H1 (cell line): ENCODE measurements around the gene USP54. TPM values are rescaled to one million over a fixed set of nuclear protein-coding genes. Genes with fewer than 3 reads are reported as not detected.
"Not testable (repeated sequence)": the region's sequence is repeated elsewhere in the genome, so short reads cannot be mapped to it uniquely, and the experiment has no call there.

Experiments
- CTCF ChIA-PET: fragments of 300-600 bp; sonication (Branson Sonifier 250); formaldehyde crosslinking; loops from one replicate; lab custom pipeline; 2021; ENCODE audit not compliant: partially characterized antibody; lab: Charles Lee
- POLR2A ChIA-PET: fragments of 300-600 bp; sonication (Branson Sonifier 250); formaldehyde crosslinking; loops from one replicate; lab custom pipeline; 2021; ENCODE audit warnings: inconsistent platforms; ENCODE audit not compliant: partially characterized antibody; lab: Charles Lee
- DNase-seq, 2 experiments: peaks; one replicate each; pipeline versions ENCODE4 v3.0.0 to v3.0.0-alpha.2; 2010 to 2022; ENCODE audit warnings: low spot score in 2 of 2, low read depth in 1 of 2, mixed read lengths in 1 of 2
- FAIRE-seq: peaks from 2 replicates; lab custom pipeline; 2011; peaks lifted over from hg19 to GRCh38; lab: Jason Lieb, UNC
- H2AFZ ChIP-seq: 2 replicates; pipeline ENCODE4 v1.8.1; 2012; ENCODE audit warnings: low read length, inconsistent platforms
- H2AK5ac ChIP-seq: 2 replicates; pipeline ENCODE4 v1.6.1; 2013; ENCODE audit warnings: low read depth, low read length
- H2BK120ac ChIP-seq: replicated peaks from 2 replicates; pipeline ENCODE3; 2013; ENCODE audit warnings: low read depth, low read length, inconsistent platforms
- H2BK12ac ChIP-seq: 2 replicates; pipeline ENCODE4 v1.6.1; 2013; ENCODE audit warnings: low read depth, low read length
- H2BK15ac ChIP-seq: 2 replicates; pipeline ENCODE4 v1.6.1; 2013; ENCODE audit warnings: low read length
- H2BK20ac ChIP-seq: 2 replicates; pipeline ENCODE4 v1.6.1; 2013; ENCODE audit warnings: low read length
- H2BK5ac ChIP-seq: 2 replicates; pipeline ENCODE4 v1.6.1; 2013; ENCODE audit warnings: low read depth, low read length
- H3K14ac ChIP-seq: 2 replicates; pipeline ENCODE4 v1.6.1; 2013; ENCODE audit warnings: inconsistent platforms; ENCODE audit not compliant: insufficient read length
- H3K18ac ChIP-seq: 2 replicates; pipeline ENCODE4 v1.6.1; 2013; ENCODE audit warnings: low read length; ENCODE audit errors: extremely low read depth
- H3K23ac ChIP-seq: 2 replicates; pipeline ENCODE4 v1.6.1; 2013; ENCODE audit warnings: inconsistent platforms; ENCODE audit not compliant: insufficient read length
- H3K23me2 ChIP-seq: 2 replicates; pipeline ENCODE4 v1.6.1; 2013; ENCODE audit warnings: low read depth, low read length
- H3K27ac ChIP-seq: 2 replicates; pipeline ENCODE4 v1.6.1; 2011; ENCODE audit warnings: low read depth, low read length, inconsistent platforms
- H3K27me3 ChIP-seq, 4 experiments: replicated peaks in 1 of 4; 1 replicate in 1 of 4; 2 replicates in 3 of 4; pipeline versions ENCODE4 v1.6.1 to v1.8.1; 2011 to 2013; ENCODE audit warnings: low read length in 3 of 4, mild to moderate bottlenecking in 3 of 4, inconsistent platforms in 2 of 4, mixed read lengths in 2 of 4, moderate library complexity in 1 of 4; ENCODE audit not compliant: control insufficient read depth in 3 of 4, insufficient read depth in 3 of 4; ENCODE audit errors: extremely low read depth in 1 of 4
- H3K36me3 ChIP-seq, 4 experiments: 2 replicates each; pipeline versions ENCODE4 v1.6.1 to v1.8.1; 2011 to 2013; ENCODE audit warnings: mild to moderate bottlenecking in 4 of 4, low read length in 3 of 4, moderate library complexity in 2 of 4, control low read depth in 1 of 4, inconsistent platforms in 1 of 4; ENCODE audit not compliant: insufficient read depth in 4 of 4, control insufficient read depth in 2 of 4
- H3K4ac ChIP-seq: replicated peaks from 2 replicates; pipeline ENCODE3; 2013; ENCODE audit warnings: low read length, low read depth, mixed read lengths, inconsistent platforms; ENCODE audit not compliant: insufficient read length
- H3K4me1 ChIP-seq, 4 experiments: replicated peaks in 1 of 4; 1 replicate in 1 of 4; 2 replicates in 3 of 4; pipeline versions ENCODE4 v1.6.1 to v1.8.1; 2011 to 2013; ENCODE audit warnings: low read length in 3 of 4, inconsistent platforms in 2 of 4, mixed read lengths in 1 of 4; ENCODE audit not compliant: insufficient read depth in 4 of 4, control insufficient read depth in 3 of 4
- H3K4me2 ChIP-seq, 2 experiments: 2 replicates each; pipeline versions ENCODE4 v1.6.1 to v1.8.1; 2011 to 2013; ENCODE audit warnings: low read depth in 2 of 2, low read length in 2 of 2, control low read depth in 1 of 2, inconsistent platforms in 1 of 2, mild to moderate bottlenecking in 1 of 2; ENCODE audit not compliant: insufficient read depth in 1 of 2
- H3K4me3 ChIP-seq, 4 experiments: fragments of 200-600, 300-600 bp in 1 of 4; sonication (generic), shearing (Covaris generic), sonication (Bioruptor Twin) in 1 of 4; 2 replicates each; pipeline versions ENCODE4 v1.5.1 to v1.8.1; 2011 to 2016; ENCODE audit warnings: low read length in 4 of 4, low read depth in 3 of 4, control low read depth in 2 of 4, inconsistent platforms in 2 of 4, mild to moderate bottlenecking in 2 of 4, mixed read lengths in 1 of 4, moderate library complexity in 1 of 4; ENCODE audit not compliant: insufficient read depth in 2 of 4; ENCODE audit errors: extremely low read depth in 1 of 4
- H3K56ac ChIP-seq: replicated peaks from 2 replicates; pipeline ENCODE3; 2013; ENCODE audit warnings: low read depth, mild to moderate bottlenecking, mixed read lengths, low read length, inconsistent platforms; ENCODE audit not compliant: insufficient read length
- H3K79me1 ChIP-seq: 2 replicates; pipeline ENCODE4 v1.6.1; 2013; ENCODE audit warnings: low read depth, low read length, control low read depth
- H3K79me2 ChIP-seq, 2 experiments: 2 replicates each; pipeline versions ENCODE4 v1.6.1 to v1.8.1; 2012 to 2013; ENCODE audit warnings: low read length in 2 of 2, mild to moderate bottlenecking in 2 of 2, inconsistent platforms in 1 of 2; ENCODE audit not compliant: insufficient read depth in 2 of 2, control insufficient read depth in 1 of 2
- H3K9ac ChIP-seq, 4 experiments: replicated peaks in 1 of 4; 1 replicate in 1 of 4; 2 replicates in 3 of 4; pipeline versions ENCODE4 v1.6.1 to v1.8.1; 2011 to 2013; ENCODE audit warnings: low read depth in 3 of 4, low read length in 3 of 4, control low read depth in 2 of 4, mild to moderate bottlenecking in 2 of 4, moderate library complexity in 2 of 4, inconsistent platforms in 1 of 4; ENCODE audit errors: extremely low read depth in 1 of 4
- H3K9me3 ChIP-seq, 2 experiments: 2 replicates each; pipeline versions ENCODE4 v1.6.1 to v1.8.1; 2012 to 2013; ENCODE audit warnings: mild to moderate bottlenecking in 2 of 2, moderate library complexity in 2 of 2, control low read depth in 1 of 2, inconsistent platforms in 1 of 2, low read depth in 1 of 2, low read length in 1 of 2, mixed read lengths in 1 of 2; ENCODE audit not compliant: insufficient read depth in 2 of 2
- H4K20me1 ChIP-seq, 2 experiments: replicated peaks in 1 of 2; 2 replicates each; pipeline versions ENCODE3 to v1.8.1; 2011 to 2013; ENCODE audit warnings: inconsistent platforms in 2 of 2, low read length in 2 of 2, mild to moderate bottlenecking in 1 of 2; ENCODE audit not compliant: insufficient read depth in 2 of 2, control insufficient read depth in 1 of 2
- H4K5ac ChIP-seq: 2 replicates; pipeline ENCODE4 v1.6.1; 2013; ENCODE audit warnings: low read length, low read depth, mixed read lengths, inconsistent platforms; ENCODE audit not compliant: insufficient read length
- H4K8ac ChIP-seq: 2 replicates; pipeline ENCODE4 v1.8.0; 2013; ENCODE audit warnings: mild to moderate bottlenecking, moderate library complexity, low read length, inconsistent platforms; ENCODE audit not compliant: insufficient read depth; ENCODE audit errors: extremely low read depth
- H4K91ac ChIP-seq: replicated peaks from 2 replicates; pipeline ENCODE3; 2013; ENCODE audit warnings: low read length, mixed read lengths, inconsistent platforms; ENCODE audit not compliant: insufficient read length
- WGBS, 2 experiments: shearing (Covaris generic) in 1 of 2; methylation state at CpG; one replicate each; pipeline versions ENCODE4 v1.1.6 to v1.1.7; 2013 to 2015; ENCODE audit warnings: low lambda C conversion rate in 2 of 2, mixed read lengths in 2 of 2, inconsistent platforms in 1 of 2, low coverage in 1 of 2, missing lambda C conversion rate in 1 of 2; ENCODE audit not compliant: insufficient replicate concordance in 2 of 2, insufficient coverage in 1 of 2, insufficient read length in 1 of 2; ENCODE audit errors: extremely low coverage in 1 of 2, missing lambda C conversion rate in 1 of 2; 5-methylcytosine and 5-hydroxymethylcytosine counted together
- polyA plus RNA-seq, 7 experiments: library from polyadenylated mRNA; depleted of rRNA in 3 of 7; stranded (reverse) in 5 of 7; unstranded in 2 of 7; fragments of >200 nt in 5 of 7; fragments of 200-250 nt in 2 of 7; gene quantifications; 1 replicate in 5 of 7; 2 replicates in 1 of 7; 4 replicates in 1 of 7; pipeline versions ENCODE4 v1.2.1 to v1.2.3, GENCODE V29; 2011 to 2013; ENCODE audit warnings: missing spikeins in 2 of 7, mixed read lengths in 2 of 7
- total RNA-seq: library from RNA; stranded (reverse); fragmentation: NEBNext Ultra II Directional; extraction: Animal tissue kit (Norgen Biotek cat#: 25700); gene quantifications from 2 replicates; pipeline ENCODE4 v1.2.1, GENCODE V29; 2021

Gene USP54
- total and polyA plus RNA-seq, 2 of the 8 experiments (the other 6 are each of a cell fraction or from before 2014, with no cell fraction given): 46.2 to 65.6 TPM

DNA sequence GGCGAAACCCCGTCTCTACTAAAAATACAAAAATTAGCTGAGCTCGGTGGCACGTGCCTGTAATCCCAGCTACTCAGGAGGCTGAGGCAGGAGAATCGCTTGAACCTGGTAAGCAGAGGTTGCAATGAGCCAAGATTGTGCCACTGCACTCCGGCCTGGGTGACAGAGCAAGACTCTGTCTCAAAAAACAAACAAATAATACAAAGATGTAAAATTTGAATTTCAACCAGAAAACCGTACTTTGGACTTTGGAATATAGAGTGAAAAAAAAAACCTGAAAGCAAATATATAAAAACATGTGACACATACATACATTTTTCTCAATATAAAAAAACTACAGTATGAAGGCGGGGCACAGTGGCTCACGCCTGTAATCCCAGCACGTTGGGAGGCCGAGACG lies 29.8 kb upstream of the USP54 start:
- H2AFZ ChIP-seq, H3K27ac ChIP-seq, H3K23ac ChIP-seq, H2BK12ac ChIP-seq, H3K56ac ChIP-seq, H3K18ac ChIP-seq, H4K20me1 ChIP-seq, H4K8ac ChIP-seq, H3K79me1 ChIP-seq, H3K4ac ChIP-seq, H2BK120ac ChIP-seq, H3K4me2 ChIP-seq, H3K4me1 ChIP-seq, H2BK20ac ChIP-seq, H3K36me3 ChIP-seq, H2AK5ac ChIP-seq, H4K91ac ChIP-seq, DNase-seq, FAIRE-seq, H3K27me3 ChIP-seq, H2BK5ac ChIP-seq, H3K9me3 ChIP-seq, H3K9ac ChIP-seq, H2BK15ac ChIP-seq, H3K4me3 ChIP-seq, H3K23me2 ChIP-seq, H4K5ac ChIP-seq, H3K14ac ChIP-seq: not testable (repeated sequence)
- 98% methylated on average over 12 of the region's 12 CpGs; no CpG with 5 or more reads in 1 of the 2 experiments for WGBS, 2 experiments
- ChIA-PET CTCF (interaction anchor here (1.4 kb wide), 1 partner anchor 8 kb away, joined by 6 read pairs; no protein-coding TSS in a partner anchor), POLR2A (interaction anchor here (0.8 to 3.7 kb wide), 5 partner anchors 10 to 58 kb away, joined by 3 to 14 read pairs (median 4); partner anchors contain the start of gene USP54)
- peaks cover 0 to 31% of the 10 kb centered on the region in 2 experiments; a peak in 3 of 4 replicates for H3K79me2 ChIP-seq

GRCh38 chr10:73617143-73617542 lies 26.0 kb upstream of the USP54 start:
- WGBS, 2 experiments: 89% methylated on average over 5 of the region's 8 CpGs; no CpG with 5 or more reads in 1 of the 2 experiments
- not testable (repeated sequence) for H2BK20ac ChIP-seq, H3K23me2 ChIP-seq, H3K27me3 ChIP-seq, H3K23ac ChIP-seq, H2AFZ ChIP-seq, H3K4ac ChIP-seq, DNase-seq, FAIRE-seq, H3K56ac ChIP-seq, H3K4me3 ChIP-seq, H3K9me3 ChIP-seq, H4K20me1 ChIP-seq, H2AK5ac ChIP-seq, H2BK12ac ChIP-seq, H3K36me3 ChIP-seq, H4K91ac ChIP-seq, H2BK15ac ChIP-seq, H3K9ac ChIP-seq, H3K18ac ChIP-seq, H2BK120ac ChIP-seq, H4K8ac ChIP-seq, H4K5ac ChIP-seq, H3K79me1 ChIP-seq, H3K4me2 ChIP-seq, H3K4me1 ChIP-seq, H3K14ac ChIP-seq, H2BK5ac ChIP-seq, H3K27ac ChIP-seq
- ChIA-PET POLR2A (interaction anchor here (1.6 to 2.3 kb wide), 3 partner anchors 8 to 26 kb away, joined by 3 to 11 read pairs (median 4); partner anchors contain the start of gene USP54), CTCF (interaction anchor here (0.6 to 1.8 kb wide), 3 partner anchors 23 to 87 kb away, joined by 3 to 5 read pairs (median 3); no protein-coding TSS in a partner anchor)
- H3K79me2 ChIP-seq: peaks cover 0 to 13% of the 10 kb centered on the region in 2 experiments; a peak in 1 of 4 replicates
